Large intestine (tissue), 3 donors: ENCODE data around the gene EHMT2. TPM values are rescaled to one million over a fixed set of nuclear protein-coding genes. Genes with fewer than 3 reads are reported as not detected.
"Not testable (repeated sequence)": the region's sequence is repeated elsewhere in the genome, so short reads cannot be mapped to it uniquely, and the experiment has no call there.

Experiments used
- DNase-seq, 2 donors: peaks; one replicate each; pipeline versions ENCODE4 v3.0.0 to v3.0.0-alpha.2; 2013
- H3K27ac ChIP-seq: one replicate; pipeline ENCODE4 v1.5.1; 2013; ENCODE audit warnings: low read length
- H3K27me3 ChIP-seq: 2 replicates; pipeline ENCODE4 v1.6.1; 2013; ENCODE audit warnings: low read length; ENCODE audit not compliant: control insufficient read depth, insufficient read depth
- H3K36me3 ChIP-seq: 2 replicates; pipeline ENCODE4 v1.6.1; 2013; ENCODE audit warnings: low read length; ENCODE audit not compliant: control insufficient read depth, insufficient read depth
- H3K4me1 ChIP-seq: one replicate; pipeline ENCODE4 v1.6.1; 2013; ENCODE audit warnings: low read length; ENCODE audit not compliant: control insufficient read depth, insufficient read depth
- H3K4me3 ChIP-seq: one replicate; pipeline ENCODE4 v1.5.1; 2013; ENCODE audit warnings: low read length
- H3K9me3 ChIP-seq: one replicate; pipeline ENCODE4 v1.6.1; 2013; ENCODE audit warnings: mild to moderate bottlenecking, low read depth, low read length, moderate library complexity; ENCODE audit not compliant: control insufficient read depth
- WGBS: methylation state at CpG from one replicate; pipeline ENCODE4 v1.1.5; 2013; ENCODE audit warnings: low lambda C conversion rate; ENCODE audit not compliant: insufficient coverage; 5-methylcytosine and 5-hydroxymethylcytosine counted together
- polyA plus RNA-seq: library from polyadenylated mRNA; unstranded; fragments of 120-200 nt; gene quantifications from one replicate; pipeline ENCODE4 v1.2.1, GENCODE V29; 2013

Gene EHMT2
- polyA plus RNA-seq, 1 donor = 50.5 TPM

GRCh38 chr6:31871046-31871659 is 26.3 kb downstream of the EHMT2 start:
- Histone ChIP-seq H3K4me1 (no peaks in the 10 kb centered on the region), H3K9me3 (no peaks in the 10 kb centered on the region), H3K27me3 (no peaks in the 10 kb centered on the region), H3K36me3 (peaks cover 49% of the 10 kb centered on the region), H3K4me3 (no peak overlapping the region), H3K27ac (no peak overlapping the region)
- 40% methylated on average over 2 of the region's 9 CpGs for WGBS
- no peak for DNase-seq

- Histone ChIP-seq H3K36me3 (peaks cover 51% of the 10 kb centered on the region), H3K4me1 (no peaks in the 10 kb centered on the region), H3K9me3 (no peaks in the 10 kb centered on the region), H3K27ac (no peak overlapping the region), H3K4me3 (no peak overlapping the region), H3K27me3 (no peaks in the 10 kb centered on the region)
- no peak for DNase-seq
- WGBS = no CpG with 5 or more reads among the region's 16 CpGs
These were observed 27.0 kb downstream of the EHMT2 start for GRCh38 chr6:31870385-31870921.

GRCh38 chr6:31869343-31869742 is 28.2 kb downstream of the EHMT2 start:
- Histone ChIP-seq H3K36me3 (peaks cover 58% of the 10 kb centered on the region), H3K4me1 (no peaks in the 10 kb centered on the region), H3K27ac (no peak overlapping the region), H3K9me3 (no peaks in the 10 kb centered on the region), H3K4me3 (no peak overlapping the region), H3K27me3 (no peaks in the 10 kb centered on the region)
- WGBS = no CpG with 5 or more reads among the region's 8 CpGs
- no peak for DNase-seq

- not testable (repeated sequence) for H3K27ac ChIP-seq, H3K4me3 ChIP-seq, H3K9me3 ChIP-seq, H3K27me3 ChIP-seq, H3K4me1 ChIP-seq, DNase-seq
- H3K36me3 ChIP-seq = peaks cover 55% of the 10 kb centered on the region
- WGBS = no CpG with 5 or more reads among the region's 1 CpG
These were observed 28.9 kb downstream of the EHMT2 start for GRCh38 chr6:31868658-31868971.

GRCh38 chr6:31865205-31866118 is 32.0 kb downstream of the EHMT2 start:
- 66% methylated on average over 5 of the region's 21 CpGs for WGBS
- Histone ChIP-seq H3K9me3 (no peaks in the 10 kb centered on the region), H3K4me1 (peaks cover 10% of the 10 kb centered on the region), H3K4me3 (no peak overlapping the region), H3K27me3 (no peaks in the 10 kb centered on the region), H3K36me3 (peaks cover 46% of the 10 kb centered on the region), H3K27ac (no peak overlapping the region)
- DNase-seq = no peak

GRCh38 chr6:31864818-31865204 is 32.7 kb downstream of the EHMT2 start:
- no peak overlapping the region for H3K27ac ChIP-seq
- H3K4me1 ChIP-seq = peaks cover 10% of the 10 kb centered on the region
- no CpG with 5 or more reads among the region's 8 CpGs for WGBS
- no peaks in the 10 kb centered on the region for H3K9me3 ChIP-seq
- DNase-seq = no peak
- H3K4me3 ChIP-seq = no peak overlapping the region
- H3K27me3 ChIP-seq = no peaks in the 10 kb centered on the region
- peaks cover 47% of the 10 kb centered on the region for H3K36me3 ChIP-seq

- H3K27me3 ChIP-seq, DNase-seq, H3K9me3 ChIP-seq: not testable (repeated sequence)
- Histone ChIP-seq H3K4me1 (peaks cover 15% of the 10 kb centered on the region), H3K4me3 (peak overlapping the region; percentile 29), H3K36me3 (peaks cover 49% of the 10 kb centered on the region), H3K27ac (peak overlapping the region; percentile 56)
- WGBS = no CpG with 5 or more reads among the region's 16 CpGs
These were observed 33.4 kb downstream of the EHMT2 start for GRCh38 chr6:31864123-31864562.

GRCh38 chr6:31862344-31863235 is 34.9 kb downstream of the EHMT2 start, which contains the start of gene NEU1:
TSS of gene NEU1 (minus strand) at chr6:31862821. CDS start at chr6:31862776, 45 bp downstream.
- Histone ChIP-seq H3K4me3 (peak within 1 kb of the TSS; percentile 79), H3K27ac (peak within 1 kb of the TSS; percentile 63), H3K4me1 (peaks cover 15% of the 10 kb centered on the region), H3K9me3 (no peaks in the 10 kb centered on the region), H3K27me3 (no peaks in the 10 kb centered on the region), H3K36me3 (peaks cover 54% of the 10 kb centered on the region)
- WGBS = no CpG with 5 or more reads among the region's 64 CpGs
- peak; percentile 100 for DNase-seq

- H3K9me3 ChIP-seq = no peaks in the 10 kb centered on the region
- no CpG with 5 or more reads among the region's 17 CpGs for WGBS
- H3K4me1 ChIP-seq = peaks cover 15% of the 10 kb centered on the region
- H3K4me3 ChIP-seq = peak overlapping the region; percentile 79
- no peaks in the 10 kb centered on the region for H3K27me3 ChIP-seq
- peak in 1 of 2 donors; percentile 25 for DNase-seq
- peak overlapping the region; percentile 63 for H3K27ac ChIP-seq
- peaks cover 59% of the 10 kb centered on the region for H3K36me3 ChIP-seq
These were observed 35.6 kb downstream of the EHMT2 start for GRCh38 chr6:31861919-31862343.

- H3K27me3 ChIP-seq = no peaks in the 10 kb centered on the region
- no peak overlapping the region for H3K27ac ChIP-seq
- no peak for DNase-seq
- peaks cover 15% of the 10 kb centered on the region for H3K4me1 ChIP-seq
- no peaks in the 10 kb centered on the region for H3K9me3 ChIP-seq
- WGBS = no CpG with 5 or more reads among the region's 7 CpGs
- peak overlapping the region; percentile 79 for H3K4me3 ChIP-seq
- H3K36me3 ChIP-seq = peaks cover 60% of the 10 kb centered on the region
These were observed 36.3 kb downstream of the EHMT2 start for GRCh38 chr6:31861150-31861549.
